Glutamatergic neuron (in vitro differentiated cells): Measurements from ENCODE around the gene DPPA4. TPM values are rescaled to one million over a fixed set of nuclear protein-coding genes. Genes with fewer than 3 reads are reported as not detected.
"Not testable (repeated sequence)": the region's sequence is repeated elsewhere in the genome, so short reads cannot be mapped to it uniquely, and the experiment has no call there.

Source experiments
- DNase-seq: peaks from one replicate; pipeline ENCODE4 v3.0.0; 2022
- H3K27ac Mint-ChIP-seq: one replicate; pipeline ENCODE4 v1.8.0; 2020; ENCODE audit warnings: mild to moderate bottlenecking, mixed read lengths, inconsistent platforms; ENCODE audit not compliant: unreplicated experiment
- H3K27me3 Mint-ChIP-seq: one replicate; pipeline ENCODE4 v1.8.0; 2020; ENCODE audit warnings: mild to moderate bottlenecking, moderate library complexity, mixed read lengths, inconsistent platforms; ENCODE audit not compliant: unreplicated experiment
- H3K36me3 Mint-ChIP-seq: one replicate; pipeline ENCODE4 v1.8.0; 2020; ENCODE audit warnings: mild to moderate bottlenecking, mixed read lengths, inconsistent platforms; ENCODE audit not compliant: unreplicated experiment
- H3K4me1 Mint-ChIP-seq: one replicate; pipeline ENCODE4 v1.8.0; 2020; ENCODE audit warnings: mild to moderate bottlenecking, low read depth, mixed read lengths, inconsistent platforms; ENCODE audit not compliant: unreplicated experiment
- H3K4me3 Mint-ChIP-seq: one replicate; pipeline ENCODE4 v1.8.0; 2020; ENCODE audit warnings: mild to moderate bottlenecking, mixed read lengths, inconsistent platforms; ENCODE audit not compliant: unreplicated experiment
- H3K9me3 Mint-ChIP-seq: one replicate; pipeline ENCODE4 v1.8.0; 2020; ENCODE audit warnings: mild to moderate bottlenecking, moderate library complexity, mixed read lengths, inconsistent platforms; ENCODE audit not compliant: unreplicated experiment
- CTCF ChIP-seq: fragments of 200-600 bp; sonication (generic); IDR thresholded peaks from one replicate; pipeline ENCODE4 v1.5.0; 2021; ENCODE audit not compliant: partially characterized antibody, unreplicated experiment
- total RNA-seq: library from RNA; stranded (reverse); fragmentation: NEBNext Ultra II Directional; extraction: Animal tissue kit (Norgen Biotek cat#: 25700); gene quantifications from one replicate; pipeline ENCODE4 v1.2.1, GENCODE V29; 2021; ENCODE audit not compliant: unreplicated experiment

Gene DPPA4
- total RNA-seq, 1 donor from 2014 or later, result 89.5 TPM

- no peak for TF ChIP-seq CTCF
Measured at GRCh38 chr3:109363634-109364033, 26.3 kb upstream of the DPPA4 start.

GRCh38 chr3:109362823-109363222, 25.5 kb upstream of the DPPA4 start:
- no peak for TF ChIP-seq CTCF
- H3K9me3 Mint-ChIP-seq, result no peaks in the 10 kb centered on the region
- no peaks in the 10 kb centered on the region for H3K4me1 Mint-ChIP-seq
- no peaks in the 10 kb centered on the region for H3K36me3 Mint-ChIP-seq
- no peak overlapping the region for H3K4me3 Mint-ChIP-seq
- no peak overlapping the region for H3K27ac Mint-ChIP-seq
- H3K27me3 Mint-ChIP-seq, result no peaks in the 10 kb centered on the region
- no peak for DNase-seq

More at GRCh38 chr3:109363634-109364033, 26.3 kb upstream of the DPPA4 start:
- no peak for DNase-seq
- Mint-ChIP-seq H3K4me3 (no peak overlapping the region), H3K27me3 (no peaks in the 10 kb centered on the region), H3K36me3 (no peaks in the 10 kb centered on the region), H3K27ac (no peak overlapping the region), H3K4me1 (no peaks in the 10 kb centered on the region), H3K9me3 (no peaks in the 10 kb centered on the region)

GRCh38 chr3:109358809-109359208, 21.5 kb upstream of the DPPA4 start:
- not testable (repeated sequence) for H3K27me3 Mint-ChIP-seq, H3K27ac Mint-ChIP-seq, DNase-seq, H3K4me3 Mint-ChIP-seq, H3K36me3 Mint-ChIP-seq, H3K9me3 Mint-ChIP-seq, H3K4me1 Mint-ChIP-seq

- H3K4me1 Mint-ChIP-seq, result peaks cover 15% of the 10 kb centered on the region
- no peak overlapping the region for H3K27ac Mint-ChIP-seq
- H3K4me3 Mint-ChIP-seq, result no peak overlapping the region
- no peaks in the 10 kb centered on the region for H3K36me3 Mint-ChIP-seq
- H3K9me3 Mint-ChIP-seq, result no peaks in the 10 kb centered on the region
- H3K27me3 Mint-ChIP-seq, result no peaks in the 10 kb centered on the region
- TF ChIP-seq CTCF, result no peak
- DNase-seq, result no peak
Measured at GRCh38 chr3:109356442-109357155, 19.3 kb upstream of the DPPA4 start.

- peak overlapping the region; percentile 50 for H3K4me3 Mint-ChIP-seq
- H3K27ac Mint-ChIP-seq, result no peak overlapping the region
- DNase-seq, result no peak
- no peaks in the 10 kb centered on the region for H3K27me3 Mint-ChIP-seq
- no peak for TF ChIP-seq CTCF
- H3K9me3 Mint-ChIP-seq, result no peaks in the 10 kb centered on the region
- no peaks in the 10 kb centered on the region for H3K36me3 Mint-ChIP-seq
- H3K4me1 Mint-ChIP-seq, result peaks cover 15% of the 10 kb centered on the region
Measured at GRCh38 chr3:109355625-109356441, 18.5 kb upstream of the DPPA4 start.
